ENCODE data around the gene IGF2BP2. TPM values are rescaled to one million over a fixed set of nuclear protein-coding genes. Genes with fewer than 3 reads are reported as not detected.

IGF2BP2 gene
- total and polyA plus RNA-seq, 9 of the 15 experiments (the other 6 are each of a cell fraction or from before 2014, with no cell fraction given) = 3.2 to 59.6 (median 30.5) TPM

DNA sequence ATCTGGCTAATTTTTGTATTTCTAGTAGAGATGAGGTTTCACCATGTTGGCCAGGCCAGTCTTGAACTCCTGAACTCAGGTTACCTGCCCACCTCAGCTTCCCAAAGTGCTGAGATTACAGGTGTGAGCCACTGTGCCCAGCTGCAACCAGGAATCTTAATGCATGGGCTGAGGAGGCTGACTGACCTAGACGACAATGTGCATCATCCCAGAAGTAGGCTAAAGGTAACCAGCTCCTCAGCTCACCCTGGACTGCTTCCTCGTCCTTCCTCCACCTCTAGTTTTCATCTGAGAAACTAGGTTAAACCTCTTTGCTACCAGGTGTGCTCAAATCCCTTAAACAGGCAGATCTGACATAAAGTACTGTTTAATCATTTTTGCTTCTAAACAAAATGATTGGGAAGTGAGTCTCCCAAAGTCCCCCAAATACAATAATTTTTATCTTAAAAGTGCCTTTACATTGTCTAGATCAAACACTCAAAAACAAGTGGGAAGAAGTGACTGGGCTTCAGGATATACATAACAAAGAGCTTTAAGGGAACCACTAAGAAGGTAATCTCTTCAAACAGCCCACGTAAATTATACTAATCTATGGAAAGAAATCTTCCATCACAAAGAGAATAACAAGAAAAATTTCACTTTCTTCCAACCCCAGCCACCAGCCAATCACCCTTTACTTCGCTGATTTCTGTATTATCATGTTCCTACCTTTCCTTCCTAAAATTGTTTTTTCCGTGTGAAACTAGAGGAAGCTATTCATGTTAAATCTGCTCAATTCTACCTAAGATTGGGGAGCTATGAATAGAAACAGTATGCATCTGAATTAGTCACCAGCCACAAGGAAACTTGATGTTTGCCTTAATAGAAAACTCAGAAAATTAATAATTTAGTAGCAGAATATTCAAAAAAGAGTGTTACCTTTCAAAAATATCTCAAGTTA, 34.7 kb downstream of the IGF2BP2 start (continued):
- TF ChIP-seq, protein P1, sequence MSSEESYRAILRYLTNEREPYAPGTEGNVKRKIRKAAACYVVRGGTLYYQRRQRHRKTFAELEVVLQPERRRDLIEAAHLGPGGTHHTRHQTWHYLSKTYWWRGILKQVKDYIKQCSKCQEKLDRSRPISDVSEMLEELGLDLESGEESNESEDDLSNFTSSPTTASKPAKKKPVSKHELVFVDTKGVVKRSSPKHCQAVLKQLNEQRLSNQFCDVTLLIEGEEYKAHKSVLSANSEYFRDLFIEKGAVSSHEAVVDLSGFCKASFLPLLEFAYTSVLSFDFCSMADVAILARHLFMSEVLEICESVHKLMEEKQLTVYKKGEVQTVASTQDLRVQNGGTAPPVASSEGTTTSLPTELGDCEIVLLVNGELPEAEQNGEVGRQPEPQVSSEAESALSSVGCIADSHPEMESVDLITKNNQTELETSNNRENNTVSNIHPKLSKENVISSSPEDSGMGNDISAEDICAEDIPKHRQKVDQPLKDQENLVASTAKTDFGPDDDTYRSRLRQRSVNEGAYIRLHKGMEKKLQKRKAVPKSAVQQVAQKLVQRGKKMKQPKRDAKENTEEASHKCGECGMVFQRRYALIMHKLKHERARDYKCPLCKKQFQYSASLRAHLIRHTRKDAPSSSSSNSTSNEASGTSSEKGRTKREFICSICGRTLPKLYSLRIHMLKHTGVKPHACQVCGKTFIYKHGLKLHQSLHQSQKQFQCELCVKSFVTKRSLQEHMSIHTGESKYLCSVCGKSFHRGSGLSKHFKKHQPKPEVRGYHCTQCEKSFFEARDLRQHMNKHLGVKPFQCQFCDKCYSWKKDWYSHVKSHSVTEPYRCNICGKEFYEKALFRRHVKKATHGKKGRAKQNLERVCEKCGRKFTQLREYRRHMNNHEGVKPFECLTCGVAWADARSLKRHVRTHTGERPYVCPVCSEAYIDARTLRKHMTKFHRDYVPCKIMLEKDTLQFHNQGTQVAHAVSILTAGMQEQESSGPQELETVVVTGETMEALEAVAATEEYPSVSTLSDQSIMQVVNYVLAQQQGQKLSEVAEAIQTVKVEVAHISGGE (CRISPR knock-in tag; IDR thresholded peaks at IDR 0.05) = no peak
- no peak for TF ChIP-seq PURB (CRISPR knock-in tag; IDR thresholded peaks at IDR 0.05; ENCODE audit: low read depth)
- no peak for TF ChIP-seq RCOR1 (IDR thresholded peaks at IDR 0.05; ENCODE audit: borderline replicate concordance in 1 of 2, low read depth in 2 of 2, low read length in 2 of 2)
- no peak for TF ChIP-seq PCBP2 (IDR thresholded peaks at IDR 0.05; ENCODE audit: low read depth, low read length, poor library complexity, severe bottlenecking)
